NT2/D1 (cell line): ENCODE results near the gene SGTA.

Experiments
- SUZ12 ChIP-seq: IDR thresholded peaks from 2 replicates; pipeline ENCODE4 v1.6.1; 2011; ENCODE audit not compliant: insufficient read length, insufficient read depth; ENCODE audit errors: extremely low read depth
- YY1 ChIP-seq: IDR thresholded peaks from 2 replicates; pipeline ENCODE4 v1.6.1; 2011; ENCODE audit not compliant: insufficient read length, insufficient read depth
- ZNF274 ChIP-seq: IDR thresholded peaks from 2 replicates; pipeline ENCODE4 v1.6.1; 2011; ENCODE audit warnings: mild to moderate bottlenecking, low read depth, low read length

DNA sequence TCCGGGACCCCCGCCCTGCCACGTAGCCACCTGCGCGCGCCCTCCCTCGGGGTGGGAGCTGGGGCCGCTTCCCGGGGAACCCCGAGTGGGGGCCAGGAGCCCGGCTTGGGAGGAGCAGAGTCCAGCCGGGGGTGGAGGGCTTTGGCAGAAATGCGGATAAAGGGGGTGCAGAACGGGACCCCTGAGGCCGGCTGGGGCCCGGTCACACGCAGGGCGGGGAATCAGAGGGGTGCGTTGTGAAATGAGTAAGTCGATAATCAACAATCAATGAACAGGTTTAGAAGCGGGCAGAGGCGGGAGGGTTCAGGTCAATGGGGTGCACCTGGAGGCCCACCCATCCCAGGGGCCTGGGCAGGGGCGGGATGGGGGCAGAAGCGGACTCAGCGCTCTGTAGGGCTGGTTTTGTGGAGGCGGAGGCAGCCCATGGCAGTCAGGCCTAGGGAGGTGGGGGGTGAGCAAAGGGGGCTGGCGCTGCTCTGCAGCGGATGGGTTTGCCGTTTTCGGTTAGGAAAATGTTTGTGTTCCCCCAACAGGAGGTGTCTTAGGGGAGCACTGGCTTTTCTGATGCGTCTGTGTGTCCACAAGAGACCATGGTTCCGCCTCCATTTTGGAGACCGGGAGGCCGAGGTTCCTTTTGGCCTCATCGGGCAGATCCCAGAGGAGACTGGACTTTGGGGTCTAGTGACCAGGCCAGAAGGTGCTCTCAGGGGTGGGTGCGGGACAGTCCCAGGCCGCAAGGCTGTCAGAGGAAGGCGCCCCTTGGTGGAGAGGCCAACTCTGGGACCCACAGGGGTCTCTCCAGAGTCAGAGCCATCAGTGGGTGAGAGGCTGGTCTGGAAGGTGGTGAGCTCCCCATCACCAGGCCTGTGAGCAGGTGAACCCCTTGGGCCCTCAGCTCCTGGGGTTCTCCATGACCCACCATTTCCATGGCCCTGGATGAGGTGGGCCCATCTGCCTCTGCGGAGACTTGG is 61.2 kb downstream of the SGTA start:
- TF ChIP-seq YY1 (no peak), ZNF274 (no peak), SUZ12 (no peak)
